Measurements from ENCODE around the gene EN2.
A peak's percentile ranks its signal among the peaks of the same experiment; 100 is the strongest.

- TF ChIP-seq, protein P1, sequence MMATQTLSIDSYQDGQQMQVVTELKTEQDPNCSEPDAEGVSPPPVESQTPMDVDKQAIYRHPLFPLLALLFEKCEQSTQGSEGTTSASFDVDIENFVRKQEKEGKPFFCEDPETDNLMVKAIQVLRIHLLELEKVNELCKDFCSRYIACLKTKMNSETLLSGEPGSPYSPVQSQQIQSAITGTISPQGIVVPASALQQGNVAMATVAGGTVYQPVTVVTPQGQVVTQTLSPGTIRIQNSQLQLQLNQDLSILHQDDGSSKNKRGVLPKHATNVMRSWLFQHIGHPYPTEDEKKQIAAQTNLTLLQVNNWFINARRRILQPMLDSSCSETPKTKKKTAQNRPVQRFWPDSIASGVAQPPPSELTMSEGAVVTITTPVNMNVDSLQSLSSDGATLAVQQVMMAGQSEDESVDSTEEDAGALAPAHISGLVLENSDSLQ (IDR thresholded peaks at IDR 0.05): no peak
- no peak for TF ChIP-seq BHLHE40 (IDR thresholded peaks at IDR 0.05; ENCODE audit: borderline replicate concordance)
- no peak for TF ChIP-seq ELF4 (IDR thresholded peaks at IDR 0.05)
- TF ChIP-seq LEF1 (IDR thresholded peaks at IDR 0.05; ENCODE audit: borderline replicate concordance): no peak
- TF ChIP-seq ARNT (IDR thresholded peaks at IDR 0.05): peak; percentile 46; the same call in 1 of the 2 replicates
- TF ChIP-seq SUZ12 (IDR thresholded peaks at IDR 0.05): no peak
- TF ChIP-seq TARDBP (IDR thresholded peaks at IDR 0.05): no peak
These were observed 302 bp upstream of the EN2 start for GRCh38 chr7:155457544-155458110.
